Measurements from ENCODE around the gene PDGFRB.

DNA sequence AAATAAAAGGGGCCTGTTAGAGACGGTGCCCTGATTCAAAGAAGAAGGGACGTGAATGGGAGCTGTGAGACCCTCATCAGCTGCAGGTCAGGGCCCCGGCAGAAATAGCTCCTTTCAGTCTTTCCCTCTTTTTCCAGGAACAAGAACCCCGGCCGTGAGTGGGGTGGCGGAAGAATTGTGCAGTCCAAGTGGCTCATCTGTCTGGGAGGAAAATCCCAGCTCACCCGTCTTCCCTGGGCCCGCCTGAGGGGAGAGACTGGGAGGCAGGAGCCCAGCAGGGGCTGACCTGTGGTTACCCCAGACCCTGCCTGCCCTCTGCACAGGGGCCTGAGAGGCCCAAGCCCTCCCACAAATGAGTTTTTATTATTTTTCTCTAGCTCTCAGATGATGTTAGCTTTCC is 44.5 kb downstream of the PDGFRB start:
- TF ChIP-seq, protein P1, sequence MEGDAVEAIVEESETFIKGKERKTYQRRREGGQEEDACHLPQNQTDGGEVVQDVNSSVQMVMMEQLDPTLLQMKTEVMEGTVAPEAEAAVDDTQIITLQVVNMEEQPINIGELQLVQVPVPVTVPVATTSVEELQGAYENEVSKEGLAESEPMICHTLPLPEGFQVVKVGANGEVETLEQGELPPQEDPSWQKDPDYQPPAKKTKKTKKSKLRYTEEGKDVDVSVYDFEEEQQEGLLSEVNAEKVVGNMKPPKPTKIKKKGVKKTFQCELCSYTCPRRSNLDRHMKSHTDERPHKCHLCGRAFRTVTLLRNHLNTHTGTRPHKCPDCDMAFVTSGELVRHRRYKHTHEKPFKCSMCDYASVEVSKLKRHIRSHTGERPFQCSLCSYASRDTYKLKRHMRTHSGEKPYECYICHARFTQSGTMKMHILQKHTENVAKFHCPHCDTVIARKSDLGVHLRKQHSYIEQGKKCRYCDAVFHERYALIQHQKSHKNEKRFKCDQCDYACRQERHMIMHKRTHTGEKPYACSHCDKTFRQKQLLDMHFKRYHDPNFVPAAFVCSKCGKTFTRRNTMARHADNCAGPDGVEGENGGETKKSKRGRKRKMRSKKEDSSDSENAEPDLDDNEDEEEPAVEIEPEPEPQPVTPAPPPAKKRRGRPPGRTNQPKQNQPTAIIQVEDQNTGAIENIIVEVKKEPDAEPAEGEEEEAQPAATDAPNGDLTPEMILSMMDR (IDR thresholded peaks at IDR 0.05), result no peak
- TF ChIP-seq POLR2A (IDR thresholded peaks at IDR 0.05), result no peak
